ENCODE measurements around the gene MSRB1. TPM values are rescaled to one million over a fixed set of nuclear protein-coding genes. Genes with fewer than 3 reads are reported as not detected.
A peak's percentile ranks its signal among the peaks of the same experiment; 100 is the strongest.

The MSRB1 gene
- total RNA-seq, 4 donors from 2014 or later, result 18.7 to 44.3 (median 31.7) TPM

- WGBS, 2 donors, result 0 to 2% methylated on average over 4 to 10 of the region's 25 CpGs
- no peak overlapping the region for H3K4me3 ChIP-seq (ENCODE audit: low read depth, poor library complexity, severe bottlenecking)
- intact Hi-C loops (cut with DNase I; ENCODE audit: low total_unique reads), result no loop called here
- no peak for DNase-seq (ENCODE audit: low spot score in 2 of 2)
- no peak for TF ChIP-seq POLR2A (IDR thresholded peaks at IDR 0.05)
- no peak for TF ChIP-seq CTCF (IDR thresholded peaks at IDR 0.05)
These were observed 47.0 kb upstream of the MSRB1 start for GRCh38 chr16:1990101-1990350.

- H3K4me3 ChIP-seq (ENCODE audit: low read depth, poor library complexity, severe bottlenecking), result no peak within 1 kb of the TSS
- DNase-seq (ENCODE audit: low spot score in 2 of 2), result no peak
- no peak for TF ChIP-seq POLR2A (IDR thresholded peaks at IDR 0.05)
- TF ChIP-seq CTCF (IDR thresholded peaks at IDR 0.05), result no peak
- WGBS, 2 donors, result 6 to 13% methylated on average over 19 to 28 of the region's 67 CpGs
- intact Hi-C loops (cut with DNase I; ENCODE audit: low total_unique reads), result no loop called here
These were observed 46.5 kb upstream of the MSRB1 start, which contains the start of gene SYNGR3 for GRCh38 chr16:1989209-1990100. SYNGR3 (plus strand) TSS chr16:1989970; CDS start chr16:1990103, 133 bp downstream.

GRCh38 chr16:1987198-1987597 lies 44.2 kb upstream of the MSRB1 start:
- TF ChIP-seq POLR2A (IDR thresholded peaks at IDR 0.05) (no peak), CTCF (IDR thresholded peaks at IDR 0.05) (no peak)
- 89 to 93% methylated on average over 10 of the region's 10 CpGs for WGBS, 2 donors
- intact Hi-C loops (cut with DNase I; ENCODE audit: low total_unique reads), result no loop called here
- H3K4me3 ChIP-seq (ENCODE audit: low read depth, poor library complexity, severe bottlenecking), result no peak overlapping the region
- no peak for DNase-seq (ENCODE audit: low spot score in 2 of 2)

- intact Hi-C loops (cut with DNase I; ENCODE audit: low total_unique reads), result no loop called here
- 62 to 75% methylated on average over 10 to 13 of the region's 14 CpGs for WGBS, 2 donors
- H3K4me3 ChIP-seq (ENCODE audit: low read depth, poor library complexity, severe bottlenecking), result no peak overlapping the region
- DNase-seq (ENCODE audit: low spot score in 2 of 2), result no peak
- no peak for TF ChIP-seq CTCF (IDR thresholded peaks at IDR 0.05)
- TF ChIP-seq POLR2A (IDR thresholded peaks at IDR 0.05), result no peak
These were observed 42.6 kb upstream of the MSRB1 start for GRCh38 chr16:1985466-1986150.

GRCh38 chr16:1984347-1985225 lies 41.6 kb upstream of the MSRB1 start:
- intact Hi-C loops (cut with DNase I; ENCODE audit: low total_unique reads), result no loop called here
- WGBS, 2 donors, result 13 to 16% methylated on average over 24 to 37 of the region's 58 CpGs
- no peak for DNase-seq (ENCODE audit: low spot score in 2 of 2)

More at GRCh38 chr16:1984347-1985225, 41.6 kb upstream of the MSRB1 start:
- peak overlapping the region; percentile 57 for H3K4me3 ChIP-seq (ENCODE audit: low read depth, poor library complexity, severe bottlenecking)
- TF ChIP-seq POLR2A (IDR thresholded peaks at IDR 0.05) (no peak), CTCF (IDR thresholded peaks at IDR 0.05) (no peak)
